GM12801 (cell line): ENCODE measurements around the gene STX11.

ENCODE experiments used
- TF ChIP-seq, protein P1 (sequence below): IDR thresholded peaks from one replicate; pipeline ENCODE4 v1.5.1; 2011; ENCODE audit warnings: control low read depth; ENCODE audit not compliant: insufficient read length; ENCODE audit errors: extremely low read depth

Gene STX11

DNA sequence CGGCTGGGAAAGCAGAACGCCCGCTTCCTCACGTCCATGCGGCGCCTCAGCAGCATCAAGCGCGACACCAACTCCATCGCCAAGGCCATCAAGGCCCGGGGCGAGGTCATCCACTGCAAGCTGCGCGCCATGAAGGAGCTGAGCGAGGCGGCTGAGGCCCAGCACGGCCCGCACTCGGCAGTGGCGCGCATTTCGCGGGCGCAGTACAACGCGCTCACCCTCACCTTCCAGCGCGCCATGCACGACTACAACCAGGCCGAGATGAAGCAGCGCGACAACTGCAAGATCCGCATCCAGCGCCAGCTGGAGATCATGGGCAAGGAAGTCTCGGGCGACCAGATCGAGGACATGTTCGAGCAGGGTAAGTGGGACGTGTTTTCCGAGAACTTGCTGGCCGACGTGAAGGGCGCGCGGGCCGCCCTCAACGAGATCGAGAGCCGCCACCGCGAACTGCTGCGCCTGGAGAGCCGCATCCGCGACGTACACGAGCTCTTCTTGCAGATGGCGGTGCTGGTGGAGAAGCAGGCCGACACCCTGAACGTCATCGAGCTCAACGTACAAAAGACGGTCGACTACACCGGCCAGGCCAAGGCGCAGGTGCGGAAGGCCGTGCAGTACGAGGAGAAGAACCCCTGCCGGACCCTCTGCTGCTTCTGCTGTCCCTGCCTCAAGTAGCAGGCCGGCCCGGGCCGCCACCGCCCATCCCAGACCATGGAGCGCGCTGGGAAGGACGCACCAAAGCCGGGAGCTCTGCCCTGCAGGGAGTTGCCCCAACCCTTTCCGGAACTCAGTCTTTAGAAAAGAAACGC is 36.7 kb downstream of the STX11 start:
- TF ChIP-seq, protein P1, sequence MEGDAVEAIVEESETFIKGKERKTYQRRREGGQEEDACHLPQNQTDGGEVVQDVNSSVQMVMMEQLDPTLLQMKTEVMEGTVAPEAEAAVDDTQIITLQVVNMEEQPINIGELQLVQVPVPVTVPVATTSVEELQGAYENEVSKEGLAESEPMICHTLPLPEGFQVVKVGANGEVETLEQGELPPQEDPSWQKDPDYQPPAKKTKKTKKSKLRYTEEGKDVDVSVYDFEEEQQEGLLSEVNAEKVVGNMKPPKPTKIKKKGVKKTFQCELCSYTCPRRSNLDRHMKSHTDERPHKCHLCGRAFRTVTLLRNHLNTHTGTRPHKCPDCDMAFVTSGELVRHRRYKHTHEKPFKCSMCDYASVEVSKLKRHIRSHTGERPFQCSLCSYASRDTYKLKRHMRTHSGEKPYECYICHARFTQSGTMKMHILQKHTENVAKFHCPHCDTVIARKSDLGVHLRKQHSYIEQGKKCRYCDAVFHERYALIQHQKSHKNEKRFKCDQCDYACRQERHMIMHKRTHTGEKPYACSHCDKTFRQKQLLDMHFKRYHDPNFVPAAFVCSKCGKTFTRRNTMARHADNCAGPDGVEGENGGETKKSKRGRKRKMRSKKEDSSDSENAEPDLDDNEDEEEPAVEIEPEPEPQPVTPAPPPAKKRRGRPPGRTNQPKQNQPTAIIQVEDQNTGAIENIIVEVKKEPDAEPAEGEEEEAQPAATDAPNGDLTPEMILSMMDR = no peak

DNA sequence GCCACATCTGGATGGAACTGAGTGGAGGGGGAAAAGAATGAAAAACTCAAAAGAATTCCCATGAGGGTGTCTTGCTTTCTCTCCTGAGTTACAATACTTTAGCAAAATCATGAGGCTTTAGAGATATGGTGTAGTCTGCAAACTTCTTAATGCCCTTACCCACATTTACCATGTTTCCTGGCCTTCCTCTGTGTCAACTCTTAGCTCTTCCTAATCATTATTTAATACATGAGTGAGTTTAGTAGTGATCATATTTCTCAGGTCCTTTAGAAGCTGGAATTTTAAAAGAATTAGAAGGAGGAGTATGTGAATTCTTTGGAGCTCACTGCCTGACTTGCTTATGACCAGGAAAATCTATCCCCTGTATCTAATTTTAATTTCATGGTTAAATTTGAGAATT is 39.0 kb downstream of the STX11 start:
- TF ChIP-seq, protein P1 = no peak

DNA sequence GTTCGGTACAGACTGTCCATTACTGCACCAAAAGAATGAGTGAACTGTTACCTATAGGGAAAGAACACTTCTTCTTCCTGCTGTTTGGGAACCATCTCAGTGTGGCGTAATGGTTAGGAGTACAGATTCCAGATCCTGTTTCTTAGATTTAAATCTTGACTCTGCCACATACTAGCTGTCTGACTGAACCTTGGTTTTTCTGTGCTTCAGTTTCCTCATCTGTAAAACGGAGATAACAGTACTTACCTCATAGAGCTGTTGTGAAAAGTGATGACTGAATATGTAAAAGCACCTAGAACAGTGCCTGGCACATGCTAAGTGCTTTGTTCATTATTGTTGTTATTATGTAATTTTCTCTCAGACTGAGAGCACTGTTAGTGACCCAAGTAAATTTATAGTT is 39.8 kb downstream of the STX11 start:
- TF ChIP-seq, protein P1 = no peak

DNA sequence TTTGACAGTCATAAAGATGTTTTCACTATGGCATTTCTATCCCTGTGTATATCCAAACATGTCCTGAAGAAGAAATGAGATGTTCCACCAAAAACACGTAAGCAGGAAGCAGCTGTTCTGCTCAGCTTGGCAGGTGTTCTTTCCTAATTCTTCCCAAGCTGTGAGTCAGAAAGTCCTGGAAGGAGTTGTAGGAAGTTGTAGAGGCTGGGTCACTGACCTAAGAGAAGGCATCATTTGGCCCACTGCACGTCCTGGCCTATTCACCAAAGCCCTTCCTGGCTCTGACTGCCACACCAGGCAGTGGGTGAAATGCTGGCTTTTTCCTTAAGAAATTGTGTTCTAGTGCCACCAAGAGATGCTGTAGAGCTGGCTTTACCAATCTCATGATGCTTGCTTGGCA is 40.3 kb downstream of the STX11 start:
- TF ChIP-seq, protein P1 = no peak

DNA sequence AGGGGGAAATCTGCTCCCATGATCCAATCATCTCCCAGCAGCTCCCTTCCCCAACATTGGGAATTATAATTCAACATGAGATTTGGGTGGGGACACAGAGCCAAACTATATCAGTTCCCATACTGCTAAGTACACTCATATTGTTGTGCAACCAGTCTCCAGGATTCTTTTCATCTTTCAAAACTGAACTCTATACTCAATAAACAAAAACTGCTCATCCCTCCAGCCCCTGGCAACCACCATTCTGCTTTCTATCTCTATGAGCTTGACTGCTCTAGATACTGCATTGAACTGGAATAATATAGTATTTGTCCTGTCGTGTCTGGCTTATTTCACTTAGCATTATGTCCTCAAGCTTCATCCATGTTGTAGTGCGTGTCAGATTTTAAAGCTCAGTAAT is 42.9 kb downstream of the STX11 start:
- TF ChIP-seq, protein P1 = no peak

DNA sequence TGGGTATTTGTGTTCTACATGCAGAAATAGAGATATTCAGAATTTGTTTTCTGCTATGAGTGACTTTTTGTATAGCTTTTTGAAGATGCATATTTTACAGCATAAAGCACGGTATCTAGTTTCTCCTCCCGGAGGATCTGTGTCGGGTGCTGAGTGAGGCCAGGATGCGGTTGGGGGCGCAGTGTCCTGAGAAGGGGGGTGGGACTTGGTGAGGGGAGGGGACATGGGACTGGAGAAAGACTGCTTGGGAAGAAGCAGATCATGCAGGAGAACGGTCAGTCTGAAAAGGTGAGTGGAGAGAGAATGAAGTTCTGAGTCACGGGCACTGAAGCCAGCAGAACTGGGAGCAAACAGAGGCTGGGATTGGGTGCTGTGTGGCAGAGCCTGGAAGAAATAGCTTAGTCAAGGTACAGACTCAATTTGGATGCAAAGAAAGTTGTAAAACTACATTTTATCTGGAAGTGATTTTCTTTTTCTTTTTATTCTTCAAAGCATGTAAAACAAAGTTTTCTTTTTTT is 44.0 kb downstream of the STX11 start:
- TF ChIP-seq, protein P1 = no peak

DNA sequence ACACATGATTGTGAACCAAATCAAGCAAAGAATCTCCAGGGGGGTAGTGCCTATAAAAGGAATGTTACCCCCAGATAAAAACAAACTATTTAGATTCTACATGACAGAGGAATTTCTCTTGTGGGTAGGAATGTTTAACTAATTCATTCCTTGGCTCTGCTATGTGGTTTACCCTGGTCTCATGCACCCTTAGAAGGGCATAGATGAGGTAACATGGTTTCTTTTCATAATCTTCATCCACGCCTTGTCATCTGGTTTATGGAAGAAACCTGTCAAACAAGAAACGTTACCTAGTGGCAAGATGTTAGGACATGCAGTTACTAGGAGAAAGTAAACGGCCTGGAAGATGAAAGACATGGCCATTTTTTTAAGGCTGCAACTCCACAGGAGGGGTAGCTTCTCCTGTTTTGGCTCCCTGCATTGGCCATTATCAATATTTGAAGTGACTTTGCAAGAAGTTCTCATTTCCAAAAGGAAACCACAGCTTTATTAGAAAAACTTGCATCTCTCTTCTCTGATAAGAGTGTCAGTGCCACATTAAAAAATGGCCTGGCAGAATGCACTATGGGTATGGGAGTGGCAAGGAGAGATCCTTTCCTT is 45.5 kb downstream of the STX11 start:
- TF ChIP-seq, protein P1 = no peak
